ENCODE data around the gene DHX35. TPM values are rescaled to one million over a fixed set of nuclear protein-coding genes. Genes with fewer than 3 reads are reported as not detected.

The DHX35 gene
- total RNA-seq, 1 experiment from 2014 or later, result 11.2 TPM

- Histone ChIP-seq H3K4me2 (ENCODE audit: low read length) (peak overlapping the region; percentile 98), H3K9ac (ENCODE audit: low read length) (peak overlapping the region; percentile 74), H3K4me3 (replicated peaks in 1 of 2; ENCODE audit: low read depth in 1 of 2, low read length in 2 of 2) (no peak overlapping the region), H3K9me2 (ENCODE audit: insufficient read depth) (no peaks in the 10 kb centered on the region), H4K20me1 (ENCODE audit: insufficient read depth) (no peaks in the 10 kb centered on the region), H3K9me3 (ENCODE audit: control insufficient read depth in 1 of 2, insufficient read depth in 1 of 2, low read depth in 1 of 2, low read length in 2 of 2) (no peaks in the 10 kb centered on the region), H3K36me3 (ENCODE audit: control insufficient read depth in 1 of 2, insufficient read depth in 2 of 2, low read length in 2 of 2) (no peaks in the 10 kb centered on the region), H3K4me1 (ENCODE audit: control insufficient read depth in 1 of 2, insufficient read depth in 2 of 2, low read length in 2 of 2) (peaks cover 4 to 15% of the 10 kb centered on the region in 2 experiments; a peak in 3 of 4 replicates), H2AFZ (ENCODE audit: low read depth, low read length, poor library complexity, severe bottlenecking) (no peak overlapping the region), H3K79me2 (ENCODE audit: insufficient read depth, low read length) (no peaks in the 10 kb centered on the region), H3K27me3 (ENCODE audit: insufficient read depth, low read length) (no peaks in the 10 kb centered on the region), H3K27ac (ENCODE audit: low read depth, low read length) (no peak overlapping the region)
- BruUV-seq (replicated peaks), result no TSS peak
- intact Hi-C loops (cut with micrococcal nuclease), result loop anchor here (5.0 kb wide), 1 partner anchor 157 kb away; no protein-coding TSS in a partner anchor
- no peak for ATAC-seq
- no peak for TF ChIP-seq SP1 (IDR thresholded peaks at IDR 0.05; ENCODE audit: low read depth)
- no peak for TF ChIP-seq EGR1 (IDR thresholded peaks at IDR 0.05; ENCODE audit: low read depth)
- no peak for TF ChIP-seq TCF7L2 (IDR thresholded peaks at IDR 0.05; ENCODE audit: borderline replicate concordance, extremely low read depth, insufficient read depth, insufficient read length)
- TF ChIP-seq ZNF274 (IDR thresholded peaks at IDR 0.05; ENCODE audit: low read depth, low read length), result no peak
- no peak for TF ChIP-seq EZH2phosphoT487 (IDR thresholded peaks at IDR 0.05; ENCODE audit: borderline replicate concordance)
- no peak for TF ChIP-seq JUND (IDR thresholded peaks at IDR 0.05)
- no peak for TF ChIP-seq ZBTB33 (IDR thresholded peaks at IDR 0.05; ENCODE audit: extremely low read depth, insufficient replicate concordance, low read length)
- no peak for TF ChIP-seq ATF3 (IDR thresholded peaks at IDR 0.05)
- no peak for TF ChIP-seq SRF (IDR thresholded peaks at IDR 0.05; ENCODE audit: low read depth)
- no peak for TF ChIP-seq CEBPB (IDR thresholded peaks at IDR 0.05; ENCODE audit: low read depth)
- no peak for TF ChIP-seq MAX (IDR thresholded peaks at IDR 0.05)
- POLR2A ChIA-PET, result no interaction called here
- no peak for DNase-seq (ENCODE audit: low read depth, low spot score)
- CTCF ChIA-PET, result interaction anchor here (0.7 to 3.4 kb wide), 15 partner anchors 8 to 1914 kb away, joined by 3 to 29 read pairs (median 3); partner anchors contain the start of gene FAM83D
- RAD21 ChIA-PET (ENCODE audit: low non-redundant PET in 1 of 2, low total read pairs in 2 of 2, uncharacterized antibody in 2 of 2, unreplicated experiment in 2 of 2), result no interaction called here
These were observed 87.0 kb downstream of the DHX35 start for GRCh38 chr20:39049148-39049547.

Data from HCT116 (cell line).